ENCODE data around the gene SLC5A5. TPM values are rescaled to one million over a fixed set of nuclear protein-coding genes. Genes with fewer than 3 reads are reported as not detected.
A peak's percentile ranks its signal among the peaks of the same experiment; 100 is the strongest.

Gene SLC5A5
- total RNA-seq, 1 donor from 2014 or later, result not detected

- H3K4me1 Mint-ChIP-seq (ENCODE audit: low read depth), result peaks cover 25% of the 10 kb centered on the region
- peaks cover 18% of the 10 kb centered on the region for H3K36me3 Mint-ChIP-seq (ENCODE audit: low read depth)
- no peak for TF ChIP-seq CTCF (IDR thresholded peaks at IDR 0.05)
- H3K4me3 Mint-ChIP-seq (ENCODE audit: unreplicated experiment), result peak overlapping the region; percentile 79
- H3K27me3 Mint-ChIP-seq (ENCODE audit: low read depth), result no peaks in the 10 kb centered on the region
- DNase-seq (ENCODE audit: low spot score), result no peak
- H3K9me3 Mint-ChIP-seq (ENCODE audit: low read depth), result no peaks in the 10 kb centered on the region
- H3K27ac Mint-ChIP-seq (ENCODE audit: unreplicated experiment), result peak overlapping the region; percentile 75
Measured at GRCh38 chr19:17861542-17862402, 10.0 kb upstream of the SLC5A5 start.

- no peaks in the 10 kb centered on the region for H3K27me3 Mint-ChIP-seq (ENCODE audit: low read depth)
- H3K4me1 Mint-ChIP-seq (ENCODE audit: low read depth), result peaks cover 25% of the 10 kb centered on the region
- H3K27ac Mint-ChIP-seq (ENCODE audit: unreplicated experiment), result peak overlapping the region; percentile 12
- TF ChIP-seq CTCF (IDR thresholded peaks at IDR 0.05), result no peak
- H3K36me3 Mint-ChIP-seq (ENCODE audit: low read depth), result peaks cover 18% of the 10 kb centered on the region
- no peaks in the 10 kb centered on the region for H3K9me3 Mint-ChIP-seq (ENCODE audit: low read depth)
- H3K4me3 Mint-ChIP-seq (ENCODE audit: unreplicated experiment), result no peak overlapping the region
- no peak for DNase-seq (ENCODE audit: low spot score)
Measured at GRCh38 chr19:17862711-17863519, 8.8 kb upstream of the SLC5A5 start.

GRCh38 chr19:17863520-17864182 lies 8.1 kb upstream of the SLC5A5 start:
- no peaks in the 10 kb centered on the region for H3K9me3 Mint-ChIP-seq (ENCODE audit: low read depth)
- H3K4me3 Mint-ChIP-seq (ENCODE audit: unreplicated experiment), result no peak overlapping the region
- peaks cover under 1% of the 10 kb centered on the region for H3K27me3 Mint-ChIP-seq (ENCODE audit: low read depth)
- no peak for TF ChIP-seq CTCF (IDR thresholded peaks at IDR 0.05)
- H3K36me3 Mint-ChIP-seq (ENCODE audit: low read depth), result peaks cover 18% of the 10 kb centered on the region
- peaks cover 25% of the 10 kb centered on the region for H3K4me1 Mint-ChIP-seq (ENCODE audit: low read depth)
- peak overlapping the region; percentile 12 for H3K27ac Mint-ChIP-seq (ENCODE audit: unreplicated experiment)
- DNase-seq (ENCODE audit: low spot score), result no peak

- H3K36me3 Mint-ChIP-seq (ENCODE audit: low read depth), result peaks cover 18% of the 10 kb centered on the region
- peak overlapping the region; percentile 41 for H3K27ac Mint-ChIP-seq (ENCODE audit: unreplicated experiment)
- no peak for TF ChIP-seq CTCF (IDR thresholded peaks at IDR 0.05)
- no peak overlapping the region for H3K4me3 Mint-ChIP-seq (ENCODE audit: unreplicated experiment)
- H3K4me1 Mint-ChIP-seq (ENCODE audit: low read depth), result peaks cover 16% of the 10 kb centered on the region
- DNase-seq (ENCODE audit: low spot score), result no peak
- H3K27me3 Mint-ChIP-seq (ENCODE audit: low read depth), result peaks cover 12% of the 10 kb centered on the region
- H3K9me3 Mint-ChIP-seq (ENCODE audit: low read depth), result no peaks in the 10 kb centered on the region
Measured at GRCh38 chr19:17865364-17866311, 6.1 kb upstream of the SLC5A5 start.

Measured in chondrocyte (in vitro differentiated cells).